Inflammatory macrophage treated with lipopolysaccharide for 1 hour (primary cell): Measurements from ENCODE around the gene TMEM161B.
"Not testable (repeated sequence)": the region's sequence is repeated elsewhere in the genome, so short reads cannot be mapped to it uniquely, and the experiment has no call there.

Experiments used
- DNase-seq, 2 donors: peaks; one replicate each; pipeline ENCODE4 v3.0.0-alpha.2; 2020 to 2022

The TMEM161B gene

DNA sequence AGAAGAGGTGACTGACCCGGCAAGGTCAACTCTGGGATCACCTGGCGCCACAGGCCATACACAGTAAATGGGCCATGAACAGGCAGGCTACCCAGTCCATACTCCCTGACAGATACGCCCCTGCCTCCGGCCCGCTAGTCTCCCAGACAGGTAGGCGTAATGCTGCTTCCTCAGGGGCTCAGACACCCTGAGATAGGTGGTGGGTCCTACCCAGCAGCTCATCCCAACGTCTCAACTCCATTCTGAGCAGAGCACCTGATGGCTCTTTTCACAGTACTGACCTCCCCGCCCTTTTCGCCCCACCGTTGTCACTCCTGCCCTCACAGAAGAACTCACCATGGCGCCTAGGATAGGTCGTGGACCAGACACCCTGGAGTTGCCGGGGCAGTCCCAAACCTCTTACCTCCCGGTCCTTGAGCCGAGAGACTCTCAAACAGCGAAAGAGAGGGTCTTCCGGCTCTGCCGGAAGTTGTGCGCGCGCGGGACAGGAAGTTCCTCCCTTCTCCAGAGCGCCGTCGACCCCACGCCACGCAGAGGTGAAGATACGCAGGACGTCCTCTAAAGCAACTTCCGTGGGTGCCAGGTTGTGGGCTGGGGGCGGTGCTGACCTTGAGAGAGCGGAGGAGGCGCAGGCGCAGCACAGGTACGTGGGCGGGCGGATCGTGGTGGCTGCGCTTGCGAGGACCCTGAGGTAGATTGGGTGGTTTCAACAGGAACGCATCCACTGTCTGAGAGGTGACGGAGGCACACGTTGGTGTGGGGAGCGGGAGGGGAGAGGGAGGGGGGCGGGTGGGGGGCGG is at the start of gene TMEM161B:
Gene TMEM161B, minus strand, starts transcription at position 461 of the 800 bp plus-strand sequence. Its CDS starts 122 bp downstream, at position 339.
- peak; percentile 71 to 78 for DNase-seq

DNA sequence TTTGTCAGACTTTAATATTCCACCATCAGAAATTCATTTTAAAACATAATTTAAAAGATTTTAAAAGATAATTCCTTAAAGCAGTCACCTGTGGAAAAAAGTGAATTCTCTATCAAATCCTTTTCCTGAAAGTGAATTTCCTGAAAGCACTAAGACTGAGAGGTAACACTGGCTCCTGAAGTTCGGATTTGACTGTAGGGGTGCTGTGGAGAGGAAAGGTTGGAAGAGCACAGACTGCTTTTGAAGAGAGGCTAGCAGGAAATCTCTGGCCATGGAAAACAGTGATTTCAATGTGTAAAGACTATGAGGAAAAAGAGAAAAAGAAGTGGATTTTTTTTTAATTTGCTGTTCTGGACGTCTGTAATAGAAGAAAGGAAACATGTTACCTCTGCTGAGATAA is 35.7 kb upstream of the TMEM161B start:
- DNase-seq: no peak

GRCh38 chr5:88298425-88298824 is 29.8 kb upstream of the TMEM161B start:
- DNase-seq: no peak

- DNase-seq: no peak
Observed at GRCh38 chr5:88290801-88291200, 22.2 kb upstream of the TMEM161B start.

DNA sequence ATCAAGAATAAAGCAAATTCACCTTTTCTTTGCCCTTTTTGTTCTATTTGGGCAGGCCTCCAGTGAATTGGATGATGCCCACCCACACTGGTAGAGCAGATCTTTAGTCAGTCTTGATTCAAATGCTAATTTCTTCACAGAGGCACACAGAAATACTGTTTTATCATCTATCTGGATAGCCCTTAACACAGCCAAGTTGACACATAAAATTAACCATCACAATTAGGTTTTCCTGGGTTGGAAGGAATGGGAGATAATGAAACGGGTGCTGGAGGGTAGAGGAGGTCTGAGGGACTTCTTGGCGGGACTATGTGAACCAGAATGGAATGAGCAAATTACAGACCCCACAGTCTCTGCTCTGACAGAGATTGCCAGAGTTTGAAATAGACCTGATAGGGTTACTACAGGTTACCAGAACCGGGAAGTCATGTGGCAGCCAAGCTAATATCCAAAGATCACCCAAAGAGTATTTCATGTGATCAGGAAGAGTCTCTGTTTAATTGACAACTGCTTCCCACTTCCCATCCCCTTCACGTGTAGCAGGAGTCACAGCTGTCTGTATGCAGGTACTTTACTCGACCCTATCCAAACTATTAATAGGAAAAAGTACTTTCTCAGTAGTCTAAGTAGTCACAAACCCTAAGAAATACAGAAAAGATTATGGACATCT is 20.0 kb upstream of the TMEM161B start:
- no peak for DNase-seq

GRCh38 chr5:88287846-88288527 is 19.3 kb upstream of the TMEM161B start:
- DNase-seq: no peak

GRCh38 chr5:88287302-88287701 is 18.7 kb upstream of the TMEM161B start:
- no peak for DNase-seq

- DNase-seq: no peak
Observed at GRCh38 chr5:88283690-88284089, 15.0 kb upstream of the TMEM161B start.

- DNase-seq: no peak
Observed at GRCh38 chr5:88281322-88281721, 12.7 kb upstream of the TMEM161B start.

DNA sequence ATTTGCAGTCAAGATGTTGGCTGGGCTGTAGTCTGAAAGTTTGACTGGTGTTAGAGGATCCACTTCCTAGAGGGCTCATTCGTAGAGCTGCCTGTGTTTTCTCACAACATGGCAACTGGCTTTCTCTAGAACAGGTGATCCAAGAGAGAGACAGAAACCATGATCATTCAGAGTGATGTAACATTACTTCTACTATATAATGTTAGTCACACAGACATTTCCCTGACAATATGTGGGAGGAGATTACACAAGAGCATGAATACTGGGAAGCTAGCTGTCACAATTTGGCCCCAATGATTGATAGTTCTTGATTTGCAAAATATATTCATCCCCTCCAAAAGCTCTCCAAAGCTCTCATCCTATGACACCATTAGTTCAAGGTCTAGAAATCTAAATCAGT is 10.9 kb upstream of the TMEM161B start:
- peak; percentile 63 to 73 for DNase-seq

DNA sequence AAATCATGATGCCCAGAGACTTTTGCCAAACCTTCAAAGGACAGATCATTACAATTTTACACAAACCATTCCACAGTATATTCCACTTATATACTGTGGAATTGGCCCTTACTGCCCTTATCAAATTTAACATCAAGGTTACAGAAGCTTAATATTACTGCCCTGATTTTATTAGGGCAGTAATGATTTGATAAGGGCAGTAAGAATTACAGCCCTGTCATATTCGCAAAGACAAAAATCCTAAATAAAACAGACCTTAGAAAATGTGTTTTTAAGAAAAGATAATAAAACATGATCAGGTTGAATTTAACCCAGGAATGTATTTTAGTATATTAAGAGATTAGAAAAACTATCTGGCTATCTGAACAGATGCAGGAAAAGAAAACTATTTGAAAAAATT is 7.7 kb upstream of the TMEM161B start:
- DNase-seq: no peak

DNA sequence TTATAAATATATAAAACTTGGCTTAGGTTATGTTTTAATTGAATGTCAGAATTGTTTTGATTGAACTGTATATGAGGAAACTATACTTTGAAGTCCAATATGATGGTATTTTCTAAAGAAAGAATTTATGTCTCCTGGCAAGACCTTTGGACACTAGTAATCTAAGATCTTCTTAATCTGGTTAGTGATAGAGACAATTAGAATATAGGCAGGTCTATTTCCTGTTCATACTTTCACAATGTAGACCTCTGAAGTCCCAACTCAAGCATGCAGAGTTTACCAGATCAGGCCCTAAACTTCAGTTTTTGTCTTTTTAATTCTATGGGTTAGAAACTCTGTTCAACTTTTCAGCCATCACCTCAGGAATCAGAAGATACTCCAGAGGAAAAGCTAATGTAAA is 6.9 kb upstream of the TMEM161B start:
- no peak for DNase-seq

DNA sequence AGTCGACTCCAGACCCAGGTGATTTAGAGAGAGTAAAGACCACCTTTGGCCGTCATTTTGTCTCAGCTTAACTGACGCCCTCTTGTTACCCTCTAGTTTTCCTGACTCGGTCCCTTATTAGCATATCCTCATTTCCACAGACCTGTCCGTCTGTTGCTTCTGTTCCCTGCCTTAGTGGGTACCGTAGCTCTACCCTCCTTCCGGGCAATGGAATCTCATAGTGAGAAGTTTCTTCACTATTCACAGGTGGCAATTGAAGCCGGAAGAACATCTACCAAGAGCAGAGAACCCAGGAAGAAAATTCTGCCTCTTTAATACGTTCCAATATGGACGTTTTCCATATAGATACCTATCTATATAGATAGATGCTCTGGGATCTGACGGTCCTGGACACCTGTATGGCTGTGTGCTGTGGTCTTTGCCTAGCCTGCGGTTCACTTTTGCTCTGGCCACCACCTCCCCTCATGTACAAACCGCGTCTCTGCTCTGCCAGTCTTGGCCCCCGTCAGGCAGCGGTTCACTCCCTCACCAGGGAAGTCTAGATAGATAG is 652 bp upstream of the TMEM161B start:
- no peak for DNase-seq

DNA sequence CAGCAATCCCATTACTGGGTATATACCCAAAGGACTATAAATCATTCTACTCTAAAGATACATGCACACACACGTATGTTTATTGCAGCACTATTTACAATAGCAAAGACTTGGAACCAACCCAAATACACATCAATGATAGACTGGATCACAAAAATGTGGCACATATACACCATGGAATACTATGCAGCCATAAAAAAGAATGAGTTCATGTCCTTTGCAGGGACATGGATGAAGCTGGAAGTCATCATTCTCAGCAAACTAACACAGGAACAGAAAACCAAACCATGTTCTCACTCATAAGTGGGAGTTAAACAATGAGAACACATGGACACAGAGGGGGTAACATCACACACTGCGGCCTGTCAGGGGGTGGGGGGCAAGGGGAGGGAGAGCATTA is 4.1 kb downstream of the TMEM161B start:
- not testable (repeated sequence) for DNase-seq

- no peak for DNase-seq
Observed at GRCh38 chr5:88263349-88263748, 5.3 kb downstream of the TMEM161B start.

DNA sequence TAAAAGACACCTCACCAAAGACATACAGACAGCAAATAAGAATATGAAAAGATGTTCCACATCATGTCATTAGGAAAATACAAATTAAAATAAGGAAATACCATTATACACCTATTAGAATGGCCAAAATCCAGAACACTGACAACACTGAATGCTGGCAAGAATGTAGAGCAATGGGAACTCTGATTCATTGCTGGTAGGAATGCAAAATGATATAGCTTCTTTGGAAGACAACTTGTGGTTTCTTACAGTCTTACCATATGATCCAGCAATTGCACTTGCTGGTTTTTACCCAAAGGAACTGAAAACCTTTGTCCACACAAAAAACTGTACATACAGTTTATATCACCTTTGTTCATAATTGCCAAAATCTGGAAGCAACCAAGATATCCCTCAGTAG is 6.5 kb downstream of the TMEM161B start:
- no peak for DNase-seq

- DNase-seq: no peak
Observed at GRCh38 chr5:88258636-88259035, 10.0 kb downstream of the TMEM161B start.

- DNase-seq: no peak
Observed at GRCh38 chr5:88256872-88257271, 11.8 kb downstream of the TMEM161B start.

GRCh38 chr5:88256037-88256436 is 12.6 kb downstream of the TMEM161B start:
- no peak for DNase-seq

DNA sequence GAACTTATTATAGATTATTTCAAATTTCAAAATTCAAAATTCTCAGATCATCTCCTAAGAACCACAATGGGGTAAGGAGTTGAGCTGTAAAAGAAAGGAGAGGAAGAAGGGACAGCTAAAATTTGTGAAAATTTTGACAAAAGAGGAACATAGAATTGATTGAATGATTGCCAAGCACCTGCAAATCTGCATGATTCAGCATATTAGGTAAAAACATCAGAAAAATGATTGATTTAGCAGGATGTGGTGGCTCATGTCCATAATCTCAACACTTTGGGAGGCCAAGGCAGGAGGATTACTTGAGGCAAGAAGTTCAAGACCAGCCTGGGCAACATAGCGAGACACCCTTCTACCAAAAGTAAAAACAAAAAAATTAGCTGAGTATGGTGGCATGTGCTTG is 14.3 kb downstream of the TMEM161B start:
- DNase-seq: no peak

GRCh38 chr5:88251048-88251711 is 17.5 kb downstream of the TMEM161B start:
- peak; percentile 25 to 85 for DNase-seq

DNA sequence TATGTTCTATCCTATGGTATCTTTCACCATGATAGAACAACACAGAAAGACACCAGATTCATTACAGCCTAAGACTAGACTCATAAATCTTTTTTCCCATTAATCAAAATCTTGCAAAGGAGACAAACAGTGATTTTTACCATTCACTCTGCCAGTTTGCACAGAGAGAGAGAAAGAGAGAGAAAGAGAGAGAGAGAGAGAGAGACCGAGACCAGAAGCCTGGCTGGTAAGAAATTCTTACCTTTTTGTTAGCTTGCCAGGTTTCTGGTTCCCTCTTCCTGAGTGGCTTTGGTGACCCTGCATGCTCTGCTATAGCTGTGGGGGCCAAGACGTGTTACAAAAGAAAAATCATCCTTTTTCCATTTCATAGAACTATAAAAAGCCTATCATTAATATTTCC is 18.6 kb downstream of the TMEM161B start:
- no peak for DNase-seq
